Mammary epithelial cell (primary cell): ENCODE data around the gene PHKA1.

Source experiments
- EZH2 ChIP-seq: IDR thresholded peaks from 2 replicates; pipeline ENCODE4 v1.6.1; 2012; ENCODE audit warnings: low read length, inconsistent platforms, borderline replicate concordance
- TF ChIP-seq, protein P1 (sequence below), 2 donors: IDR thresholded peaks in 1 of 2; conservative IDR thresholded peaks in 1 of 2; 2 replicates each; pipeline ENCODE4 v1.5.1; 2011 to 2012; ENCODE audit warnings: inconsistent platforms in 2 of 2, low read length in 2 of 2, mild to moderate bottlenecking in 2 of 2, control low read depth in 1 of 2, low read depth in 1 of 2; ENCODE audit not compliant: insufficient read depth in 1 of 2; ENCODE audit errors: extremely low read depth in 1 of 2

- TF ChIP-seq EZH2: no peak
- TF ChIP-seq, protein P1, sequence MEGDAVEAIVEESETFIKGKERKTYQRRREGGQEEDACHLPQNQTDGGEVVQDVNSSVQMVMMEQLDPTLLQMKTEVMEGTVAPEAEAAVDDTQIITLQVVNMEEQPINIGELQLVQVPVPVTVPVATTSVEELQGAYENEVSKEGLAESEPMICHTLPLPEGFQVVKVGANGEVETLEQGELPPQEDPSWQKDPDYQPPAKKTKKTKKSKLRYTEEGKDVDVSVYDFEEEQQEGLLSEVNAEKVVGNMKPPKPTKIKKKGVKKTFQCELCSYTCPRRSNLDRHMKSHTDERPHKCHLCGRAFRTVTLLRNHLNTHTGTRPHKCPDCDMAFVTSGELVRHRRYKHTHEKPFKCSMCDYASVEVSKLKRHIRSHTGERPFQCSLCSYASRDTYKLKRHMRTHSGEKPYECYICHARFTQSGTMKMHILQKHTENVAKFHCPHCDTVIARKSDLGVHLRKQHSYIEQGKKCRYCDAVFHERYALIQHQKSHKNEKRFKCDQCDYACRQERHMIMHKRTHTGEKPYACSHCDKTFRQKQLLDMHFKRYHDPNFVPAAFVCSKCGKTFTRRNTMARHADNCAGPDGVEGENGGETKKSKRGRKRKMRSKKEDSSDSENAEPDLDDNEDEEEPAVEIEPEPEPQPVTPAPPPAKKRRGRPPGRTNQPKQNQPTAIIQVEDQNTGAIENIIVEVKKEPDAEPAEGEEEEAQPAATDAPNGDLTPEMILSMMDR (conservative IDR thresholded peaks at IDR 0.05 in 1 of 2, IDR thresholded peaks at IDR 0.05 in 1 of 2; ENCODE audit: extremely low read depth in 1 of 2, insufficient read depth in 1 of 2, low read depth in 1 of 2, low read length in 2 of 2): no peak
Observed at GRCh38 chrX:72554448-72555140, 159.5 kb downstream of the PHKA1 start.
